ENCODE results near the gene CSK.

Gene CSK

GRCh38 chr15:74749832-74750231, 32.0 kb upstream of the CSK start:
- TF ChIP-seq CTCF (IDR thresholded peaks at IDR 0.05), result no peak

GRCh38 chr15:74750751-74751150, 31.1 kb upstream of the CSK start:
- TF ChIP-seq CTCF (IDR thresholded peaks at IDR 0.05), result no peak

- no peak for TF ChIP-seq CTCF (IDR thresholded peaks at IDR 0.05)
Measured at GRCh38 chr15:74752011-74752410, 29.9 kb upstream of the CSK start.

- no peak for TF ChIP-seq CTCF (IDR thresholded peaks at IDR 0.05)
Measured at GRCh38 chr15:74752531-74752930, 29.3 kb upstream of the CSK start.

- no peak for TF ChIP-seq CTCF (IDR thresholded peaks at IDR 0.05)
Measured at GRCh38 chr15:74754593-74755215, 27.2 kb upstream of the CSK start.

GRCh38 chr15:74758736-74759135, 23.1 kb upstream of the CSK start:
- no peak for TF ChIP-seq CTCF (IDR thresholded peaks at IDR 0.05)

GRCh38 chr15:74762791-74763150, 19.1 kb upstream of the CSK start:
- TF ChIP-seq CTCF (IDR thresholded peaks at IDR 0.05), result no peak

GRCh38 chr15:74763416-74763815, 18.5 kb upstream of the CSK start:
- TF ChIP-seq CTCF (IDR thresholded peaks at IDR 0.05), result no peak
